HEK293 (cell line): ENCODE measurements around the gene RUNX1.

ENCODE experiments used
- CTCF ChIP-seq: fragments of 450-650 bp; formaldehyde crosslinking; IDR thresholded peaks from 2 replicates; pipeline ENCODE4 v1.5.1; 2016; ENCODE audit warnings: missing biosample characterization, missing genetic modification characterization
- TCF7L2 ChIP-seq: IDR thresholded peaks from 2 replicates; pipeline ENCODE4 v1.6.1; 2011; ENCODE audit warnings: low read depth, mild to moderate bottlenecking, inconsistent platforms, low read length, moderate library complexity, borderline replicate concordance
- ZBTB26 ChIP-seq: fragments of 450-650 bp; formaldehyde crosslinking; optimal IDR thresholded peaks from 2 replicates; pipeline ENCODE3; 2016; ENCODE audit warnings: missing biosample characterization, mild to moderate bottlenecking, missing genetic modification characterization
- ZNF16 ChIP-seq: fragments of 450-650 bp; formaldehyde crosslinking; IDR thresholded peaks from 2 replicates; pipeline ENCODE4 v1.5.1; 2016; ENCODE audit warnings: low read depth, missing biosample characterization, missing genetic modification characterization
- ZNF488 ChIP-seq: fragments of 450-650 bp; formaldehyde crosslinking; IDR thresholded peaks from 2 replicates; pipeline ENCODE4 v1.5.1; 2016; ENCODE audit warnings: missing biosample characterization, missing genetic modification characterization
- ZNF704 ChIP-seq: fragments of 450-650 bp; formaldehyde crosslinking; IDR thresholded peaks from 2 replicates; pipeline ENCODE4 v1.5.1; 2016; ENCODE audit warnings: missing biosample characterization, missing genetic modification characterization
- TF ChIP-seq, protein P1 (sequence below): fragments of 450-650 bp; formaldehyde crosslinking; IDR thresholded peaks from 2 replicates; pipeline ENCODE4 v1.5.1; 2016; ENCODE audit warnings: missing biosample characterization, missing genetic modification characterization
- TF ChIP-seq, protein P2 (sequence below): fragments of 450-650 bp; formaldehyde crosslinking; IDR thresholded peaks from 2 replicates; pipeline ENCODE4 v1.5.1; 2016; ENCODE audit warnings: missing biosample characterization, missing genetic modification characterization, low read depth

- TF ChIP-seq ZNF704 (tag by site-specific recombination) (no peak), CTCF (tag by site-specific recombination) (no peak), ZNF488 (no peak), TCF7L2 (peak; percentile 73; the same call in 1 of the 2 replicates), ZNF16 (tag by site-specific recombination) (no peak), ZBTB26 (tag by site-specific recombination) (no peak)
- TF ChIP-seq, protein P1, sequence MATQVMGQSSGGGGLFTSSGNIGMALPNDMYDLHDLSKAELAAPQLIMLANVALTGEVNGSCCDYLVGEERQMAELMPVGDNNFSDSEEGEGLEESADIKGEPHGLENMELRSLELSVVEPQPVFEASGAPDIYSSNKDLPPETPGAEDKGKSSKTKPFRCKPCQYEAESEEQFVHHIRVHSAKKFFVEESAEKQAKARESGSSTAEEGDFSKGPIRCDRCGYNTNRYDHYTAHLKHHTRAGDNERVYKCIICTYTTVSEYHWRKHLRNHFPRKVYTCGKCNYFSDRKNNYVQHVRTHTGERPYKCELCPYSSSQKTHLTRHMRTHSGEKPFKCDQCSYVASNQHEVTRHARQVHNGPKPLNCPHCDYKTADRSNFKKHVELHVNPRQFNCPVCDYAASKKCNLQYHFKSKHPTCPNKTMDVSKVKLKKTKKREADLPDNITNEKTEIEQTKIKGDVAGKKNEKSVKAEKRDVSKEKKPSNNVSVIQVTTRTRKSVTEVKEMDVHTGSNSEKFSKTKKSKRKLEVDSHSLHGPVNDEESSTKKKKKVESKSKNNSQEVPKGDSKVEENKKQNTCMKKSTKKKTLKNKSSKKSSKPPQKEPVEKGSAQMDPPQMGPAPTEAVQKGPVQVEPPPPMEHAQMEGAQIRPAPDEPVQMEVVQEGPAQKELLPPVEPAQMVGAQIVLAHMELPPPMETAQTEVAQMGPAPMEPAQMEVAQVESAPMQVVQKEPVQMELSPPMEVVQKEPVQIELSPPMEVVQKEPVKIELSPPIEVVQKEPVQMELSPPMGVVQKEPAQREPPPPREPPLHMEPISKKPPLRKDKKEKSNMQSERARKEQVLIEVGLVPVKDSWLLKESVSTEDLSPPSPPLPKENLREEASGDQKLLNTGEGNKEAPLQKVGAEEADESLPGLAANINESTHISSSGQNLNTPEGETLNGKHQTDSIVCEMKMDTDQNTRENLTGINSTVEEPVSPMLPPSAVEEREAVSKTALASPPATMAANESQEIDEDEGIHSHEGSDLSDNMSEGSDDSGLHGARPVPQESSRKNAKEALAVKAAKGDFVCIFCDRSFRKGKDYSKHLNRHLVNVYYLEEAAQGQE (tag by site-specific recombination): no peak
- TF ChIP-seq, protein P2, sequence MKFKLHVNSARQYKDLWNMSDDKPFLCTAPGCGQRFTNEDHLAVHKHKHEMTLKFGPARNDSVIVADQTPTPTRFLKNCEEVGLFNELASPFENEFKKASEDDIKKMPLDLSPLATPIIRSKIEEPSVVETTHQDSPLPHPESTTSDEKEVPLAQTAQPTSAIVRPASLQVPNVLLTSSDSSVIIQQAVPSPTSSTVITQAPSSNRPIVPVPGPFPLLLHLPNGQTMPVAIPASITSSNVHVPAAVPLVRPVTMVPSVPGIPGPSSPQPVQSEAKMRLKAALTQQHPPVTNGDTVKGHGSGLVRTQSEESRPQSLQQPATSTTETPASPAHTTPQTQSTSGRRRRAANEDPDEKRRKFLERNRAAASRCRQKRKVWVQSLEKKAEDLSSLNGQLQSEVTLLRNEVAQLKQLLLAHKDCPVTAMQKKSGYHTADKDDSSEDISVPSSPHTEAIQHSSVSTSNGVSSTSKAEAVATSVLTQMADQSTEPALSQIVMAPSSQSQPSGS: no peak
Observed at GRCh38 chr21:34790834-34791233, 258.3 kb downstream of the RUNX1 start.
